Measurements from ENCODE around the gene STK39. TPM values are rescaled to one million over a fixed set of nuclear protein-coding genes. Genes with fewer than 3 reads are reported as not detected.

Gene STK39
- total RNA-seq, 1 experiment from 2014 or later: 2.9 TPM

DNA sequence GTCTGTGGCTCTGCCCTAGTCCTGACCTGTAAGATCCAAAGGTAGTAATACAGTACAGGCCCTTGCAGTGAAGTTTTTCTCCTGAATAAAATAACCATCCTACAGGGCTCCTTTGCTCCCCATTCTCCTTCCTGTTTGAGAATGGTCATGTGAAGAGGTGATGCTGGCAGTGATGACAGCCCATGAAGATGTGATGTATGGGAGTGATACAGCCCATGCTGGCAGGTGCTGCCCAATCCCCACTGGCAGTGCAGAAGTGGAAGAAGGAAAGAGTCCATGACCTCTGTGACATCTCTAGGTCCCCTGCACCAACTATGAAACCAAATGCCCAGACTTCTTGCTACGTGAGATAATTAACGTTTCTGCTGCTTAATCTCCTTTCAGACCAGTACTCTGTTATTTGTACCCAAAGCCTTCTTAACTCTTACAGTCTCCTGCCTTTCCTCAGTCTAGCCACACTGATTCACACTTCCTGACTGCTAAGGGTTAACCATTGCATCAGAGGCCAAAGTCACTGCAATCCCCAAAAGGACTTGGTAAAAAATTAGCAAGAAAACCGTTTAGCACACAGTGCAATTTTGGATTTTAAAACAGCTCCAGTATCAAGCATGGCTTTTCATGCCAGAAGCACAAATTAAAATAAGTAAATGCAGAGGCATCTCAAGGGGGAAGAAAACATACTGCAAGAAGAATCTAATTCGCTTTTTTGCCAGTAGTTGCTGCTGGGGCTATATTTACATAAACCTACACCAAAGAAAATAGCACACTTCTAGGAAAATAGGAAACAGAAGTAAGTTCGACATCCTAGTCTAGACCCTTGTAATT lies 98.0 kb downstream of the STK39 start:
- no peak overlapping the region for H3K4me3 ChIP-seq (ENCODE audit: low read depth, low read length)
- H3K36me3 ChIP-seq (ENCODE audit: control insufficient read depth, insufficient read depth, low read length): no peaks in the 10 kb centered on the region
- CTCF ChIA-PET: no interaction called here
- intact Hi-C loops (cut with micrococcal nuclease; ENCODE audit: unreplicated experiment): no loop called here
- Mint-ChIP-seq H3K27me3 (ENCODE audit: insufficient read depth, unreplicated experiment) (no peaks in the 10 kb centered on the region), H3K27ac (ENCODE audit: unreplicated experiment) (no peak overlapping the region), H3K36me3 (ENCODE audit: insufficient read depth, unreplicated experiment) (no peaks in the 10 kb centered on the region), H3K4me1 (ENCODE audit: low read depth, unreplicated experiment) (no peaks in the 10 kb centered on the region), H3K9me3 (ENCODE audit: unreplicated experiment) (no peaks in the 10 kb centered on the region), H3K4me3 (ENCODE audit: unreplicated experiment) (no peak overlapping the region)
- BruUV-seq (replicated peaks): no TSS peak
- peaks cover 7% of the 10 kb centered on the region; the same call in 1 of the 2 replicates for H3K4me1 ChIP-seq
- DNase-seq: no peak
- no peaks in the 10 kb centered on the region for H3K27me3 ChIP-seq (replicated peaks; ENCODE audit: control insufficient read depth, insufficient read depth, low read length)
- TF ChIP-seq, protein P1, sequence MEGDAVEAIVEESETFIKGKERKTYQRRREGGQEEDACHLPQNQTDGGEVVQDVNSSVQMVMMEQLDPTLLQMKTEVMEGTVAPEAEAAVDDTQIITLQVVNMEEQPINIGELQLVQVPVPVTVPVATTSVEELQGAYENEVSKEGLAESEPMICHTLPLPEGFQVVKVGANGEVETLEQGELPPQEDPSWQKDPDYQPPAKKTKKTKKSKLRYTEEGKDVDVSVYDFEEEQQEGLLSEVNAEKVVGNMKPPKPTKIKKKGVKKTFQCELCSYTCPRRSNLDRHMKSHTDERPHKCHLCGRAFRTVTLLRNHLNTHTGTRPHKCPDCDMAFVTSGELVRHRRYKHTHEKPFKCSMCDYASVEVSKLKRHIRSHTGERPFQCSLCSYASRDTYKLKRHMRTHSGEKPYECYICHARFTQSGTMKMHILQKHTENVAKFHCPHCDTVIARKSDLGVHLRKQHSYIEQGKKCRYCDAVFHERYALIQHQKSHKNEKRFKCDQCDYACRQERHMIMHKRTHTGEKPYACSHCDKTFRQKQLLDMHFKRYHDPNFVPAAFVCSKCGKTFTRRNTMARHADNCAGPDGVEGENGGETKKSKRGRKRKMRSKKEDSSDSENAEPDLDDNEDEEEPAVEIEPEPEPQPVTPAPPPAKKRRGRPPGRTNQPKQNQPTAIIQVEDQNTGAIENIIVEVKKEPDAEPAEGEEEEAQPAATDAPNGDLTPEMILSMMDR (IDR thresholded peaks at IDR 0.05; ENCODE audit: insufficient read depth in 1 of 2, low read depth in 1 of 2, low read length in 1 of 2, severe bottlenecking in 1 of 2, unreplicated experiment in 1 of 2): no peak
- POLR2A ChIA-PET: no interaction called here
- H3K9me3 ChIP-seq: no peaks in the 10 kb centered on the region

DNA sequence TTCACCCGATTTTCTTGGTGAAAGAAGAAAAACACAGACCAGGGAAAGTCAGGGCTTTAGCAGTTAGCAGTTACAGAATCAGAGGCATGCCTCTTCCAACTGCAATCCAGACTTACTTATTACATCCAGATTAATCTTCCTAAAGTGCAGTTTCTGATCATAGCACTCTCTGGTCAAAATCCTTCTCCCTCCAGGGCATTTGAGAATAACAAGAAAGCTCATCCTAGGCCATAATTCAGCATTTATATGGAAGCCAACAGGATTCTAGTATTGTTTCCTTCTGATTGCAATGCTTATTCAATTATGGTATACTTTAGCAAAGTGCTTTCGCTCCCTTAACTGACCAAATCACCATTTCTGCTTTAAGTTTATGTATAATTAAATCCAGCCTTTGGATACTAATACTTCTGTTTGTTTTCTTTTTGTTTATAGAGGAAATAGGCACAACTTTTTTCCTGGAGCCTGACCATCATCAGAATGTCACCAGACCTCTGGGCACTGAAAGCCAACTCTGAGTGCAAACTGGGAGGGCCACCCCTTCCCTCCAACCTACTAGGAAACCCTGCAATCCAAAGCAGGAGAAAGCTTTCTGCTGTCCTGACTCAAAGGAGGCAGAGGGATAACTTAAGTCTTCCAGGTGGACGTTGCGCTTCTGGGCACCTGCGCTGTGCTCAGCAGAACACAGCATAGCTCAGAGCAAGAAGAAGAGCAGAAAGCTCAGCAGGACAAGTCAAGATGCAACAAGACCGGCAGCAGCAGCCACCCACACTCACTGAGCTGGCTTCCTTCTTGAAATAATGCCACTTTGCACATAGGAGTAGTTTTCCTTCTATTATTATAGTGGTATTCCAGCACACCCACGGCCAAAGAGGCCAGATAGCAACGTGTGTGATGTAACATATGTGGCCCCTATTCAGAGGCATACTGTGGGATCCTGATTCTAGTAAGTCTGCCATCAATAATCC lies 99.3 kb downstream of the STK39 start:
- Mint-ChIP-seq H3K4me3 (ENCODE audit: unreplicated experiment) (no peak overlapping the region), H3K27me3 (ENCODE audit: insufficient read depth, unreplicated experiment) (no peaks in the 10 kb centered on the region), H3K27ac (ENCODE audit: unreplicated experiment) (no peak overlapping the region), H3K9me3 (ENCODE audit: unreplicated experiment) (no peaks in the 10 kb centered on the region), H3K4me1 (ENCODE audit: low read depth, unreplicated experiment) (no peaks in the 10 kb centered on the region), H3K36me3 (ENCODE audit: insufficient read depth, unreplicated experiment) (no peaks in the 10 kb centered on the region)
- TF ChIP-seq, protein P1 (IDR thresholded peaks at IDR 0.05; ENCODE audit: insufficient read depth in 1 of 2, low read depth in 1 of 2, low read length in 1 of 2, severe bottlenecking in 1 of 2, unreplicated experiment in 1 of 2): no peak
- intact Hi-C loops (cut with micrococcal nuclease; ENCODE audit: unreplicated experiment): no loop called here
- Histone ChIP-seq H3K27me3 (replicated peaks; ENCODE audit: control insufficient read depth, insufficient read depth, low read length) (no peaks in the 10 kb centered on the region), H3K9me3 (no peaks in the 10 kb centered on the region), H3K4me3 (ENCODE audit: low read depth, low read length) (no peak overlapping the region), H3K36me3 (ENCODE audit: control insufficient read depth, insufficient read depth, low read length) (no peaks in the 10 kb centered on the region), H3K4me1 (peaks cover 7% of the 10 kb centered on the region; the same call in 1 of the 2 replicates)
- no peak for DNase-seq
- ChIA-PET CTCF (no interaction called here), POLR2A (no interaction called here)
- BruUV-seq (replicated peaks): no TSS peak

Measured in Caco-2 (cell line).